Measurements from ENCODE around the gene PYM1.
"Not testable (repeated sequence)": the region's sequence is repeated elsewhere in the genome, so short reads cannot be mapped to it uniquely, and the experiment has no call there.

Gene PYM1

DNA sequence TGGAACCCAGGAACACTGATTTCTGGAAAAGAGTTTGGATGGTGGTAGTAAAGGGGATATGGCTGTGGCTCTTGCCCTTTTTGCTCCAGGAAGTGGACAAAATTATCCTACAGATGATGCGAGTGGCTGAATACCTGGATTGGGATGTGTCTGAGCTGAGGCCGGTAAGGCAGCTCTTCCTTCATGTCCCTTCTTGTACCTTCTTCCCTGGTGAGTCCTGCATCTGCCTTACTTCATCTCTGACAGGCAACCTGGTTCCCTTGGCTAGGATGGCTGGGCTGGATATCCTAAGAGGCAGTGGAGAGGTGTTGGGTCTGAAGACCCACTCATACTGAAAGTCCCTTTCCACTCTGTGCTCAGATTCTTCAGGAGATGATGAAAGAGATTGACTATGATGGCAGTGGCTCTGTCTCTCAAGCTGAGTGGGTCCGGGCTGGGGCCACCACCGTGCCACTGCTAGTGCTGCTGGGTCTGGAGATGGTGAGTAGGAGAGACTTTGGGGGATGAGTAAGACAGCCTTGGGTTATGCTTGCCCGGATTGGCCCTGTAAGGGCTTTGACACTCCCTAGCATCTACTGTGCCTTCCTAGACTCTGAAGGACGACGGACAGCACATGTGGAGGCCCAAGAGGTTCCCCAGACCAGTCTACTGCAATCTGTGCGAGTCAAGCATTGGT, 11.3 kb upstream of the PYM1 start:
- DNase-seq (ENCODE audit: low read depth): no peak

DNA sequence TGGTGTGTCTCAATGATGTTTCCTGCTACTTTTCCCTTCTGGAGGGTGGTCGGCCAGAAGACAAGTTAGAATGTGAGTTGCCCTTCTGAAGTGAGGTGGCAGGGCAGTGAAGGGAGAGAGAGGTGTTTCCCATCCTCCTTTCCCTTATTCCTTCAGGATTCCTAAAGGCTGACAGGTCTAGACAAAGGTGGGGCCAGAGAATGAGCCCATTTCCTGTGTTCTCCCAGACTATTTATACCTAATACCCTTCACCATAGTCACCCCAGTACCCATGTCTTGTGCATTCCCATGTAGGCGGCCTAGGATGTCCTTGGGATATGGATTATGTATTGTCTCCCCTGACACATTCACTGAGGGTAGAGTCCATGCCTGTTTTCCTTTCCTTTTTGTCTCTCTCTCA, 10.3 kb upstream of the PYM1 start:
- no peak for DNase-seq (ENCODE audit: low read depth)

DNA sequence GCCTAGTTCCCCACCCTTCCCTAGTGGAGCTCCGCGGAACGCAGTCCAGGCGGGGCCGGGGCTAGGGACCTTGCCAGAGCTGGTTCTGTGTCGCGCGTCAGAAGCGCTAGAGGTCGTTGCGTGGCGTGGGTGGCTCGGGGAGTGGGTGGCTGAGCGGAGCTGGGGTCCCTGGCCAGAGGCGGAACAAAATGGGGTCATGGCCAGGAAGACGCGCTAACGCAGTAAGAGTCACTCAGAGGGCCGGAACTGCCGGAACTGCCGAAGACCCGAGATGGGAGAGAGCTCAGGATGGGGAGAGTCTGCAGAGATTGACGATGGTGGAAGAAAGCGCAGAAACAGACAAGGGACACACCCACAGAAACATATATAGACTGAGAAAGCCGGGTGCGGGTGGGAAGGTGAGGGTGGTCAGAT, 8.1 kb upstream of the PYM1 start:
- DNase-seq (ENCODE audit: low read depth): peak; percentile 36

DNA sequence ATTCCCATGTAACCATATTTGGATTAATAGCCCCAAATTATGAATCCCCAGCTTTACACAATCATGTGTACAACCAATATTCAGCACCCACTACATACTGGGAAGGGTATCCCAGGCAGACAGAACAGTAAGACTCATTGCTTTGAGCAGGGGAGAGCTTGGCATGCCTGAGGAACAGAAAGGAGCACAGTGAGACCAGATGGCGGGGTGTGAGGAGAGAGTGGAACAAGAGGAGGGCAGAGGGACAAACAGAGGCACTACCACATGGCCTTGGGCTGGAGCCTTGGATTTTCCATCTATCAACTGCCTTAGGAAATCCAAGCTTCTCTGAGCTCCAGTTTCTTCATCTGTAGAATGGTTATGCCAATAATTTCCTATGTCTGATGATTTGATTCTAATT, 7.1 kb upstream of the PYM1 start:
- DNase-seq (ENCODE audit: low read depth): no peak

DNA sequence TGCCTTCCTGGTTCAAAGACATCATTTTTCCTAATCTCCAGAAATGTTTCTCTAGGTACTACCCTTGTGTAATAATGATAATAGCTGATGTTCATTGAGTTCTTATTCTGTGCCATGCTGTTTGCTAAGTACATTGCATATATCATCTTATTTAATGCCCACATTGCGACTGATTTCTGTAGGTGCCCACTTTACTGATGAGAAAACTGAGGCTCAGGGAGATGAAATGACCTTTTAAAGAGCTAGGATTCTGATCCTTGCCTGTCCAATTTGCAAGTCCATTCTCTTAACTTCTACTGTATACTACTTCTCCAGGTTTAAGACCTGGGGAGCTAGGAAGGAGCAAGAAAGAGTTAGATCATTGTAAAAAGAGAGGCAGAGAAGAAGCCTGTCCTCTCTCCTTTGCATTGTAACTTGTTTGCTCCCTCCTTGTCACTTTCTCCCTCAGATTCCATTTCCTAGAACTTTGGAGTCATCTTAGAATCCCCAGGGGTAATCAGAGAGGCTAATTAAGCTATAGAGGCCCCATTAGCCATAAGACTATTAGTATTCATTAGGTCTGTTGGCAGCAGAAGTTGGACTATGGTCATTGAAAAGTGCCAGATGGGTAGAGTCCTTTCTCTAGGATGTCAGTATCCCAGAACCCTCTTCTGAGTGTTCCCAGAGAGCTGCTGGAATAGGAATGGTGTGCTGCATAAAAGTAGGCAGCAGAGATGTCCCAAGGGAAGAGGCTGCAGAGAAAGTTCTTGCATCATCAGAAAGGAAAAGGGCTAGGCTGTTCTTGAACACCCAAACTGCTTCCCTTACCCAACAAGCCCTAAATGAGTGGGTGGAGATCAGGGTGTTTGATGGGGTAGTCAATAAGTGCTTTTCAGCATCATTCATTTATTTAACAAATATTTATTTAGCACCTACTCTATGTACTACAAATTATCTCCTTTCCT, 6.4 kb upstream of the PYM1 start:
- DNase-seq (ENCODE audit: low read depth): no peak

DNA sequence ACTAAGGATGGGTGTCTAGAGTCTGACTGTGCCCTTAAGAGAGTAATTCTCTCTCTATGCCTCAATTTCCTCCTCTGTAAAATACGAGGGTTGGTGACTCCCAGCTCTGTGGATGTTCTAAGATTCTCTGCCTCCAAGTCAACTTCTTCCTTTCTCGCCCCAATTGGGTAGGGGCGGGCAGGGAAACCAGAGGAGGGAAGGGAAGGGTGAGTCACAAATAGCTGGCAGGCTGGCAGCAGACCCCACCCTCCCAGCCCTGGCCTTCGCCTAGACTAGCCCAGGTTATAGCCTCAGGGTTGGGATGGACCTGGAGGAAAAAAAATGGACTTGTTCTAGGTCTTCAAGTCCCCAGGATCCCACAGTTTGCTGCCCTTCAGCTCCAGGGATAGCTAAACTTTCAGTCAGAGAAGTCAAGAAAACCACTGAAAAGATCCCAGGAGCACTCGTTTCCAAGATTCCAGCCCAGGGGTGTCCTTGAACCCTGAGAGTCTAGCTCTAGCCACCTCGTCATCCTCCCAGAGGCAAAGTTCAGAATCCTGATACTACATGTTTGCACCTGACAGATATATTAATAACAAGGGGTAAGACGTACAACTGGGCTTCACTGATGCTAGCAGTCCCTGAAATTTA, 5.6 kb upstream of the PYM1 start:
- no peak for DNase-seq (ENCODE audit: low read depth)

DNA sequence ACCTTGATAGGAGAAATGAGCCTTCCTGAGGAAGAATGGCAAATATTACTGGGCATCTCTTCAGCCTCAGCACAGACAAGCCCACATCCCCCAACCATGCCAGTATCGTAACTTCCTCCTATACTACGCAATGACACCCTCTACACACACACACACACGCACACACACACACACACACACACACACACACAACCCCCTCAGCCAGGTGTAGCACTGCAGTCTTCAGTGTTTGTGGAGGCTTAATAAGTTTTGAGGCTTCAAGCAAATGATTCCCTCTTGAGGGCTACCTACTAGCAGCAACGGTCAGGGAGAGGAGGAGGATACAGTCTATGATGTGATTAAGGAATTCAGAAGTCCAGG, 4.8 kb upstream of the PYM1 start:
- DNase-seq (ENCODE audit: low read depth): no peak

DNA sequence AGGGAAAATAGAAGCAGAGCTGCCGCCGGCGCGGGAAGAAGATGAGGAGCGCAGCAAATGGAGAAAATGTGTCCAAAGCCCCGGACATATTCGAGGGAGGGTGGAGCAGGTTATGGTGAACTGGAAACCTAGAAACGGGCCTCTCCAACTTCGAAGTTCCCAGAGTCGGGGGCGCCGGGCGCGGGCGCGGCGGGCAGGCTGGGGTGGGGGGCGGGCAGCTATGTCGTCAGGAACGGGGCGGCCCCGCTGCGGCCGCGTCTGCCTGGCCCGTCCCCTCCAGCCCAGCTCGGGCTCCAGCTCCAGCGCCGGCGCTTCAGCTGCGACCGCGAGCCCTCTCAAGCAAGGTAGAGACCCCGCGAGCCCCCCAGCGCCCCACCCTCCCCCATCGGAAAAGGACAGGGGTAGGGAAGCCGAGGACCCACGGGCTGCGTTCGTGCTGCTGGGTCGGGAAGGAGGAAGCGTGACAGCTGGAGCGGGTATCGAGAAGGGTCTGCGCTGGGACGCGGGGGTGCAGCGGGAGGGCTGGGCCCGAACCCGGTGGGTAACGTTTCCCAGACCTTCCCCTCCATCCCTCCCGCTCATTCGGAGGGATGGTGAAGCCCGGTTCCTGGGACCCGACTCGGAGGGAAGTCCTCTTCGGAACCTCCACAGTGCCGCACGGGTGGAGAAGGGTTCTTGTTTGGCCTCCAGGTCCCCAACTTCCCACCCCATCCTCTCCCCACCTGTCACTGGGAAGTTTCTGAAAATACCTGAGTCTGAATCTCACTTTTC, 4.3 kb upstream of the PYM1 start:
- DNase-seq (ENCODE audit: low read depth): no peak

DNA sequence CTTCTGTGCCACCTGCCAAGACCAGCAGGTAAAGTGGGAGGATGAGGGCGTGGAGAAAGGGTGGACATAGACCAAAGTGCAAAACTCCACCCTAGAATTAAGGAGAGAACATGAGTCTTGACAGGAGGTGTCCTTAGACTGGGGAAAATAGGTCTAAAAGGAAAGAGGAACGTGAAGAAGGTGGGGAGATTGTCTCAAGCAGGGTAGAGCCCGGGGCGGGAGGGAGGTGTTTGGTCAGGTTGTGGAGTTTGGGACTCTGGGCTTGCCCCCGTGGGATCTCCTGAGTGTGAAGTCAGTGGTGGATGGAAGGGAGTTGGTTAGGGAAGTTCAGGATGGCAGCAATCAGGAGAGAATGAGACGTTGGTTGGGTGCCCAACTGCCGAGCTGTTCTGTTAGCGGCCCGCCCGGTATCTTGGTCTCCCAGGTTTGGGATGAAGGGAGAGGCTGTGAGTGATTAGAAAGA, 3.7 kb upstream of the PYM1 start:
- no peak for DNase-seq (ENCODE audit: low read depth)

DNA sequence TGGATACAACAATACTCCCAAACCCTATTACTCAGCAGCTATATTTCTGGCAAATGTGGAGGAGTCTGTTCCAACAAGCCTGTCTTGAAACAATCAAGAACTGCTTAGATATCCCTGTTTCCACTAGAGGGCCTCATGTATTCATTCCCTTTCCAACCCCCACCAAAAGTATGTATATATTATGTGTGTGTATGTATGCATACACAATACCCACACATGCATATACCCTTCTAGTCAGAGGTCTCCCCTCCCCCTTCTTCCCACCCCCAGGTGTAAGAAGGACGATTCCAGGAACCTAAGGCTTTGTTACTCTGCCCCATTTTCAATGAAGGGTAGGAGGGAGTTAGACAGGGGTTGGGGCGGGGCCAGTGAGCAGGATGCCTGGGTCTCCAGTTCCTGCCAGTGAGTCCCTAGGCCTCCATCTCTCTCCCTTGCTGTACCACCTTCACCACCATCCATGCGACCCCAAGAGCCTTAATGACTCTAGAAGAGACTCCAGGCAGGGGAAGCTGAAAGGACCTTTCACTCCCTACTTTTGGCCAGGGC, 3.1 kb upstream of the PYM1 start, which contains the start of gene DGKA:
DGKA (plus strand) TSS at position 392 of the 546 bp plus-strand sequence. CDS start 5,342 bp downstream, outside the sequence.
- DNase-seq (ENCODE audit: low read depth): peak; percentile 63

DNA sequence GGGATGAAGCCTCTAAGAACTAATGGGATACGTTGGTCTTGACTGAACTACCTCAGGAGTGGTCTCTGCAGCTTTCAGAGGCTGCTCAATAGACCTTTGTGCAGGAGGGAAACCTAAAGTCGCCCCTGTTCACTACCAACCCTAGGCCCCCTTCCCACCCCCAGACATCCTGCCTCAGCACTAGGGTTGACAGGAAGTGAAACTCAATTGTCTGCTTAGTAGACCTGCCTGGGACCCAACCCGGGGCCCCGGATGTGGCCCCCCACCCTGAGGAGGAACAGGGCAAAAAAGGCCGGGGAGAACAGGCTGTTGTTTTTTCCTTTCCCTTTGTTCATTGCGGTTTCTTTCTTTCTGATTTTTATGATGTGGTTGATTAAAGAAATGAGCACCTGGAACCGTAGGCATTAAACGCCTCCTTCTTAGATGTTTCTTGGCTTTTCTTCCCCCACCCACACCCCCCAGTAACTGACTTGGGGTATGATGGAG, 1.7 kb upstream of the PYM1 start:
- DNase-seq (ENCODE audit: low read depth): peak; percentile 72

DNA sequence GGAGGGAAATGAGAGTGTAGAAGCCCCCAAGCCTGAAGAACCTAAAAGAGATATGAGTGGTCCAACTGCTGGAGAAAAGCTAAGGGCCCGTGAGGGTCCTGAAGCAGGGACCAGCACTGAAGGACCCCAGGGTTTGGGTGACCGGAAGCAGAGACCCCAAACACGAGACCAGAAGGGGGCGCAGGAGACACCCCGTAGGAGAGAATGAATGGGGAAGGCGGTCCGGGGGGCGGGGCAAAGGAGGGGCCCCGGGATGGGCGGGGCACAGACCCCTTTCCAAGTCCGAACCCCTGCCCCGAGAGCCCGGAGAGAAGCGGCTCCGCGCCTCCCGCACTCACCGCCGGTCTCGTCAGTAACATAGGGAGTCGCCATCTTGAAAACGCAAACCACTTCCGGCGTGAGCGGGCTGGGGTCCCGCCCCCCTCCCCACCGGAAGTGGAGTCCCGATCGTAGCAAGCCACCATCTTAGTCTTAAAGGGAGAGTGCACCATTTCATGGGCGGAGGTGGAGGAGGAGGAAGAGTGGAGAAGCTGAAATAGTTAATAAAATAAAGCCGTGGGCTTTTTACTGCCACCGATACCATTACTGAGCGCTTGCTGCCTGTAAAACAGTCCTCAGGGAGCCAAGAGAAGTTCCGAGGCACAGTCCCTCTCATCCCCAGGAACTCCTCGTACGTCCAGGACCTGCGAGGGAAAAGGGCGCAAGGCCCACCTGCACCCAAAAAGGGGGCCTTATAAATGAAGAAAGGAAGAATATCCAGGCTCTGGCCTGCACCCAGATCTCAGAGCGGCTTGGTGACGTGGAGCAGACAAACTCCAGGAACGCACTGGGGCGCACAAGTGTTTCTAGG, 731 bp downstream of the PYM1 start:
- peak; percentile 85 for DNase-seq (ENCODE audit: low read depth)

DNA sequence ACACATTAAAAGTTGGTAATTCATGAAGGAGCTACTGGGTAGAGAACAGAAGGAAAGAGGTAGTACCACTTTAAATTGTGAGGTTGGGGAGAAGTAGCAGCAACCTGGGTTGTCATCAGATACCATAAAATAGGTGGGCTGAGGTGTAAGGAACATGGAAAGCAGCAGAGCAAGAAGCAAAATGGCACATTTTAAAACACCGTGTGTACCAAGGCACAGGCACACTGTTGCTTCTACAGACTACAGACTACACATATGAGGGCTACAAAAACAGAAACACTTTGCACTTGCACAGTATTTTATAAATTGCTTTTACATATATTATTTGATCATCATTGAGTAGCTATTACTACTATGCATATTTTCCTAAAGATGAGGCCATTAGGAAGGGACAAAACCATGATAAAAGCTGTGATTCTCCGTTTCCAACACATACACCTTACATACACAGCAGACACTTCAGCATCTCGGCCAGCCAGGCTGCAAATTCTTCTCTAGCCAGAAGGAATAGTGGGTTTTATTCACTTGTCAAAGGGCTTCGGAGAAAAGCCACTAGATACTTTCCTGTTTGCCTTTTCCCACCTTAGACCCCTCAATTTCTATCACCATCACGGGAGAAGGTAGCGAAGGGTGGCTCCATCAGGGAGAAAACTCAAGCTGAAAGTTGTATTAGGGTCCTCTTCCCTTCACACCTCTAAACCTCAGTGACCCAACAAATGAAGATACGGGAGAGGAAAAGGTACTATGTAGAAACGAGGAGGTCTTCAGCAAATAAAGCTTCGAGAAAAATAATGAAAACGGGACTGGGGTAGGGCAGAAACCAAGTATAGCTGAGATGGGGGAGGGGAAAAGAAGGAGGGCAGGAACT, 1.6 kb downstream of the PYM1 start:
- no peak for DNase-seq (ENCODE audit: low read depth)

DNA sequence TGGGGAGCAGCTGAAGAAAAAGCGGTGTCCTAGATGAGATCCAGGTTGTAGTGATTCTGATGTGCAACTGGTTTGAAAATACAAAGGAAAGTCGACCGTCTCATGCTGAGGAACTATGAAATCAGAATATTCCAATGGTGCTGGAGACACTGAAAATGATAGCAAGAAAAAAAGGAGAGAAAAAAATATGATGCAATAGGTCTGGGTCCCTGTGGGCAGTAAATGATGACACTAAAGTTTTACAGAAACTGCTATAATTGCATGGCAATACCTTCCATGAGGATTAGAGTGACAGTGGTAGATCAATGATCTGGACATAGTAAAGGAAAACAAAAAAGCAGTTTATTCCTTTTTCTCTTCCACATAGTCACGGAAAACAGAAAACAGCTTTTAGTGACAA, 2.3 kb downstream of the PYM1 start:
- DNase-seq (ENCODE audit: low read depth): no peak

DNA sequence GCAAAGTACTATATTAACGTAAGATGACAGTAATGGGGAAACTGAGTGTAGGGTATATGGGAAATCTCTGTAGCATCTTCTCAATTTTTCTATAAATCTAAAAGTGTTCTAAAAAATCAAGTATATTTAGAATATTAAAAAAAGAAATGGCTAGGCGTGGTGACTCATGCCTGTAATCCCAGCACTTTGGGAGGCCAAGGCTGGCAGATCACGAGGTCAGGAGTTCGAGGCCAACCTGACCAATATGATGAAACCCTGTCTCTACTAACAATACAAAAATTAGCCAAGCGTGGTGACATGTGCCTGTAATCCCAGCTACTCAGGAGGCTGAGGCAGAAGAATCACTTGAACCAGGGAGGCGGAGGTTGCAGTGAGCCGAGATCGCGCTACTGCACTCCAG, 4.0 kb downstream of the PYM1 start:
- not testable (repeated sequence) for DNase-seq (ENCODE audit: low read depth)

DNA sequence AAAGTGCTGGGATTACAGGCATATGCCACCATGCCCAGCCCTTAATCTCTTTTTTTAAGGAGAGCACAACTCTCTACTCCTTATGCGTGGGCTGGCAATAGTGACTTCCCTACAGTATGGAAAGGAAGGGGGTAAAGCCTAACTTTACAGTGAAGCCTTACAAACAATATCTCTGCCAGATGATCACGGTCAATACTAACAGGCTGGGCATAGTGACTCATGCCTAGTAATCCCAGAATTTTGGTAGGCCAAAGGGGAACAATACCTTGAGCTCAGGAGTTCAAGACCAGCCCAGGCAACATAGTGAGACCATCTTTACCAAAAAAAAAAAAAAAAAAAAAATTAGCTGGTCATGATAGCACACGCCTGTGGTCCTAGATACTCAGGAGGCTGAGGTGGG, 5.6 kb downstream of the PYM1 start:
- DNase-seq (ENCODE audit: low read depth): no peak

DNA sequence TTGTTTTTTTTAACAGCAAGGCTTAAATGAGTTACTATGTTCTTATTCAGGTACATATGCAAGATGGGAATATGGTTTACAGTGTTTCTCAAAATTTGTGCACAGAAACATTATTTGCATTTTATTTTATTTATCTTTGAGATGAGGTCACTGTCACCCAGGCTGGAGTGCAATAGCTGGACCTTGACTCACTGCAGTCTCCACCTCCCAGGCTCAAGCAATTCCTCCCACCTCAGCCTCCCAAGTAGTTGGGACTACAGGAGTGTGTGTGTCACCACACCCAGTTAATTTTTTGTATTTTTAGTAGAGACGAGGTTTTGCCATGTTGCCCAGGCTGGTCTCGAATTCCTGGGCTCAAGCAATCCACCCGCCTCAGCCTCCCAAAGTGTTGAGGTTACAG, 8.7 kb downstream of the PYM1 start:
- DNase-seq (ENCODE audit: low read depth): not testable (repeated sequence)

DNA sequence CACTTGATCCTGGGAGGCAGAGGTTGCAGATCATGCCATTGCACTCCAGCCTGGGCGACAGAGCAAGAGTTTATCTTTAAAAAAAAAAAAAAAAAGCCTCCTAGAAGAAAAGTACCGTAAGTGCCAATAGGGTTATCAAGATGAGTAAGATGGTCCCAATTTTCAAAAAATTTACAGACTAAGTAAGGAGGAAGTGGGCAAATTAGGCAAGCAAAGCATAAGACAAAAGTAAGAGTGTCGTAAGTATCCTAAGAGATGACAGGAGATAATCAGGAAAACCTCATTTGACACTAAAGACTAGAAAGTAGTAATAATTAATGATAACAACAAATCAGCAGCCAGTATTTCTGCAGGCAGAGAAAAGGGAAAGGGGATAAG, 12.2 kb downstream of the PYM1 start:
- DNase-seq (ENCODE audit: low read depth): no peak

DNA sequence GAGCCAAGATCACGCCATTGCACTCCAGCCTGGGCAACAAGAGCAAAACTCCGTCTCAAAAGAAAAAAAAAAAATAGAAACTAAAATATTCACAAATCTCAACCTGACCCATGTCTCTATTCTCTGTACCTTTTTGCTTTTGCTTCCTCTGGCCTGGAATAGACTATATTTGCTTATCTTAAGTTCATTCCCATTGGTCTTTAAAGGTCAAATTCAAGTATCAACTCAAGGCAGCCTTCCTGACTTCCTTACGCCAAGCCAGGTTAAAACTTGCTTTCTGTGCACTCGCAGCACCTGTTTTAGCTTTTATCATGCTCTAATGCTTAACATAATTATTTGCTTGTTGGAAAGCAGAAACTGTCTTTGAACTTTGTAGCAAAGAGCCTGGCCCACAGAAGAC, 14.8 kb downstream of the PYM1 start:
- DNase-seq (ENCODE audit: low read depth): no peak

DNA sequence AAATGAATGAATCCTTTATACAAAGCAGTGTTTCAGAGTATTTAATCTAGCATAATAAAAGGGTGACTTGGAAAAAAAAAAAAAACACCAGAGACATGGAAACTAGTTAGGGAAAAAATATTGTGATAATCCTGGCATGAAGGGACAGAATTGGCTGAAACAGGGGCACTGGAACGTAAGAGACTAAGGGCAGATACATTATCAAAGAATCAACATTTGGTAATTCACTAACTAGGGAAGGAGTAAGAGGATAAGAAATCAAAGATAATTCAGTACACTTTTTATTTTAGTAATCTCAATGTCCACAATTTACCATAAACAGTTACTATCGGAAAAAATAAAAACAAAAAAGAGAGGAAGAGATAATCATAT, 18.2 kb downstream of the PYM1 start:
- no peak for DNase-seq (ENCODE audit: low read depth)

Data from activated T-helper 9 cell treated with anti-CD3 and anti-CD28 coated beads, Interleukin-2, amount 50 U/mL, for 16 hours (primary cell).